PFSK-1 (cell line): ENCODE results near the gene C4orf17. TPM values are rescaled to one million over a fixed set of nuclear protein-coding genes. Genes with fewer than 3 reads are reported as not detected.

Source experiments
- FOXP2 ChIP-seq: optimal IDR thresholded peaks from 2 replicates; pipeline ENCODE3; 2011; ENCODE audit warnings: borderline replicate concordance, control low read depth, inconsistent platforms; ENCODE audit not compliant: insufficient read depth; ENCODE audit errors: extremely low read length, extremely low read depth
- POLR2AphosphoS5 ChIP-seq: IDR thresholded peaks from 2 replicates; pipeline ENCODE4 v1.6.1; 2012; ENCODE audit warnings: low read depth, mild to moderate bottlenecking, control low read depth, low read length, moderate library complexity
- REST ChIP-seq, 2 experiments: IDR thresholded peaks; 2 replicates each; pipeline versions ENCODE4 v1.6.1 to v1.8.0; 2011 to 2012; ENCODE audit warnings: low read depth in 2 of 2, low read length in 2 of 2, control low read depth in 1 of 2, inconsistent platforms in 1 of 2, mild to moderate bottlenecking in 1 of 2, moderate library complexity in 1 of 2; ENCODE audit not compliant: insufficient read depth in 1 of 2
- SIN3A ChIP-seq: IDR thresholded peaks from 2 replicates; pipeline ENCODE4 v1.6.1; 2012; ENCODE audit warnings: mild to moderate bottlenecking, low read length, moderate library complexity, borderline replicate concordance; ENCODE audit not compliant: insufficient read depth
- TAF1 ChIP-seq: IDR thresholded peaks from 2 replicates; pipeline ENCODE4 v1.6.1; 2012; ENCODE audit warnings: low read length, control low read depth, borderline replicate concordance; ENCODE audit not compliant: insufficient read depth
- polyA plus RNA-seq: library from polyadenylated mRNA; unstranded; fragments of >200 nt; gene quantifications from one replicate; pipeline ENCODE4 v1.2.1, GENCODE V29; 2012; ENCODE audit warnings: low read depth, missing spikeins; ENCODE audit not compliant: insufficient read length

C4orf17 gene
- not detected for polyA plus RNA-seq

GRCh38 chr4:99510721-99511120 lies at the start of gene C4orf17:
Gene C4orf17 (plus strand): TSS chr4:99511021. CDS start chr4:99513082, 2,061 bp downstream.
- TF ChIP-seq SIN3A (no peak), TAF1 (no peak), REST (IDR thresholded peaks at IDR 0.05; ENCODE audit: insufficient read depth in 1 of 2, low read depth in 2 of 2, low read length in 2 of 2) (no peak), POLR2AphosphoS5 (no peak), FOXP2 (no peak)

GRCh38 chr4:99461623-99462401 lies 49.0 kb upstream of the C4orf17 start:
- TF ChIP-seq FOXP2 (no peak), TAF1 (no peak), SIN3A (no peak), POLR2AphosphoS5 (no peak), REST (IDR thresholded peaks at IDR 0.05; ENCODE audit: insufficient read depth in 1 of 2, low read depth in 2 of 2, low read length in 2 of 2) (no peak)

GRCh38 chr4:99462875-99463464 lies 47.9 kb upstream of the C4orf17 start:
- TF ChIP-seq REST (IDR thresholded peaks at IDR 0.05; ENCODE audit: insufficient read depth in 1 of 2, low read depth in 2 of 2, low read length in 2 of 2) (no peak), SIN3A (no peak), FOXP2 (no peak), TAF1 (no peak)

GRCh38 chr4:99463566-99463965 lies 47.3 kb upstream of the C4orf17 start:
- TF ChIP-seq TAF1 (no peak), SIN3A (no peak), POLR2AphosphoS5 (no peak)

- TF ChIP-seq TAF1, result no peak
- no peak for TF ChIP-seq REST (IDR thresholded peaks at IDR 0.05; ENCODE audit: insufficient read depth in 1 of 2, low read depth in 2 of 2, low read length in 2 of 2)
- TF ChIP-seq POLR2AphosphoS5, result no peak
- no peak for TF ChIP-seq FOXP2
- no peak for TF ChIP-seq SIN3A
Observed at GRCh38 chr4:99467887-99468286, 42.9 kb upstream of the C4orf17 start.
